ENCODE measurements around the gene PLAU. TPM values are rescaled to one million over a fixed set of nuclear protein-coding genes. Genes with fewer than 3 reads are reported as not detected.
A peak's percentile ranks its signal among the peaks of the same experiment; 100 is the strongest.

The PLAU gene
- total and polyA plus RNA-seq, 2 donors (not counting 3 experiments of a cell fraction or from before 2014, with no cell fraction given), result 23.6 to 34.9 TPM

DNA sequence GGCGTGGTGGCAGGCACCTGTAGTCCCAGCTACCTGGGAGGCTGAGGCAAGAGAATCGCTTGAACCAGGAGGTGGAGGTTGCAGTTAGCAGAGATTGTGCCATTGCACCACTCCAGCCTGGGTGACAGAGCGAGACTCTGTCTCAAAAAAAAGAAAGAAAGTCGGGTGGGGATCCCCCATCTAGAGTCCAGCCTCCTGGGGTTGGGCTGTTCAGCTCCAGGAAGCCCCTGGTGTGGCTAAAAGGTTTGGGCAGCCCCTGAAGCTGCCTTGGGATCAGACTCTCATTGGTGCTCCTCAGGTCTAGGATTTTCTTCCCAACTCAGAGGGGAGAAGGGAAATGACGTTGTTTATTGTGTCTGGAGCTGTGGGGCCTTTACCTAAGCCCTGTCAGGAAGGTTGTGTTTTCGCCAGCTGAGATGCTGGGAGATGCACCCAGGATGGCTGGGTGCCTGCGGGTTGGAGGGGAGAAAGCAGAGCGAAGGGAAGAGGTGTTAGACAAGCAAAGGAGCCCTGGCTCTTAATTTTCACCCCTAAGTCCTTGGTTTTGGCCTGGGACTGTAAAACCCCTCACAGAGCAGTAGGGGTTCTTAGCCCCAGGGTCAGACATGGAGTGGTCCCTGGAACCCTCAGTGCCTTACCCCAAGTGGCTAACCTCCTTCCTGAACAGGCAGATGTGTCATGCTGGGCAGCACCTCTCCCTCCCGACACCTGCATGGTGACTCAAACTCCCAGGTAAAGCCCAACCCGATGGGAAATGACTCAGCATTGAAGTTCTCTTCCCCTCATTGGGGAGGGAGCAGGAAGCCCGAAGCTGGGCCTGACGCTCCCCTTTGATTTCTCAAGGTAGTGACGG is 21.1 kb downstream of the PLAU start:
- H3K4me1 ChIP-seq (ENCODE audit: control insufficient read depth, extremely low read depth, insufficient read depth, low read length), result peaks cover 5% of the 10 kb centered on the region
- no peak overlapping the region for H3K4me3 ChIP-seq (replicated peaks in 1 of 3; ENCODE audit: insufficient read depth in 1 of 3, low read depth in 1 of 3, low read length in 3 of 3)
- H3K27me3 ChIP-seq (ENCODE audit: control insufficient read depth in 2 of 2, insufficient read depth in 2 of 2, low read length in 2 of 2), result no peaks in the 10 kb centered on the region
- TF ChIP-seq POLR2AphosphoS5 (IDR thresholded peaks at IDR 0.05; ENCODE audit: insufficient read depth, low read depth, low read length) (no peak), MYC (IDR thresholded peaks at IDR 0.05; ENCODE audit: low read depth, low read length) (no peak), POLR2A (IDR thresholded peaks at IDR 0.05; ENCODE audit: low read depth, low read length) (no peak), FOS (IDR thresholded peaks at IDR 0.05; ENCODE audit: borderline replicate concordance, insufficient read depth, low read length) (peak; percentile 76)
- H3K9ac ChIP-seq (replicated peaks; ENCODE audit: extremely low read depth, insufficient read depth, low read length), result no peak overlapping the region
- no peaks in the 10 kb centered on the region for H3K9me1 ChIP-seq (replicated peaks; ENCODE audit: control insufficient read depth, extremely low read depth, insufficient read depth, low read length)
- H3K27ac ChIP-seq (ENCODE audit: insufficient read depth, low read depth, low read length), result no peak overlapping the region
- dilution Hi-C loops (cut with MboI; ENCODE audit: extremely low pct_ligation_motif_present, low sequenced_read_pairs) (no loop called here), intact Hi-C loops (cut with micrococcal nuclease) (no loop called here)
- no peaks in the 10 kb centered on the region for H3K9me3 ChIP-seq (replicated peaks; ENCODE audit: control insufficient read depth, insufficient read depth, low read length)
- no peaks in the 10 kb centered on the region for H3K79me2 ChIP-seq (ENCODE audit: control insufficient read depth, insufficient read depth, low read length)
- H3K4me2 ChIP-seq (ENCODE audit: insufficient read depth, low read length), result no peak overlapping the region
- ChIA-PET CTCF (interaction anchor here (1.5 to 1.7 kb wide), 2 partner anchors 46 to 149 kb away, joined by 4 to 5 read pairs; no protein-coding TSS in a partner anchor), POLR2A (no interaction called here)
- no peaks in the 10 kb centered on the region for H3K36me3 ChIP-seq (ENCODE audit: control insufficient read depth in 2 of 2, extremely low read depth in 1 of 2, insufficient read depth in 2 of 2, low read length in 2 of 2)
- FAIRE-seq, result peak; percentile 84
- no peaks in the 10 kb centered on the region for H4K20me1 ChIP-seq (replicated peaks; ENCODE audit: control insufficient read depth, extremely low read depth, insufficient read depth, low read length)
- DNase-seq (ENCODE audit: low read depth, low spot score), result no peak
- peak overlapping the region; percentile 15 for H2AFZ ChIP-seq (ENCODE audit: low read depth, low read length)
- no TSS peak for BruUV-seq (replicated peaks)

DNA sequence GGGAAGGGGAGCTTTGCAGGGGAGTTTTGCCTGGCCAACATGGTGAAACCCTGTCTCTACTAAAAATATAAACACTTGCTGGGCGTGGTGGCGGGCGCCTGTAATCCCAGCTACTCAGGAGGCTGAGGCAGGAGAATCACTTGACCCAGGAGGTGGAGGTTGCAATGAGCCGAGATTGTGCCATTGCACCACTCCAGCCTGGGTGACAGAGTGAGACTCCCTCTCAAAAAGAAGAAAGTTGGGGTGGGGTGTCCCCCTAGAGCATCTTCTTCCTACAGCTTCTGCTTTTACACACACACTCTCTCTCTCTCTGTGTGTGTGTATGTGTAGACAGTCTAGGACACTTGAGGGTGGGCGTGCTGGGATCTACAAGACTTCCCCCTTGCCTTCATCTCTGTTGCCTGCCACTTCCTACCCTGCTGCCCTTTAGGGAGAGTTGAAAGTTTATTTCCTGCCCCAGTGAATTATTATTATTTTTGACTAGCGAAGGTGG is 21.7 kb downstream of the PLAU start:
- dilution Hi-C loops (cut with MboI; ENCODE audit: extremely low pct_ligation_motif_present, low sequenced_read_pairs), result no loop called here
- no peak overlapping the region for H3K9ac ChIP-seq (replicated peaks; ENCODE audit: extremely low read depth, insufficient read depth, low read length)
- no peaks in the 10 kb centered on the region for H3K27me3 ChIP-seq (ENCODE audit: control insufficient read depth in 2 of 2, insufficient read depth in 2 of 2, low read length in 2 of 2)
- H3K79me2 ChIP-seq (ENCODE audit: control insufficient read depth, insufficient read depth, low read length), result no peaks in the 10 kb centered on the region
- H3K4me1 ChIP-seq (ENCODE audit: control insufficient read depth, extremely low read depth, insufficient read depth, low read length), result peaks cover 10% of the 10 kb centered on the region
- BruUV-seq (replicated peaks), result no TSS peak
- H4K20me1 ChIP-seq (replicated peaks; ENCODE audit: control insufficient read depth, extremely low read depth, insufficient read depth, low read length), result no peaks in the 10 kb centered on the region
- intact Hi-C loops (cut with micrococcal nuclease), result no loop called here
- TF ChIP-seq POLR2A (IDR thresholded peaks at IDR 0.05; ENCODE audit: low read depth, low read length), result no peak
- TF ChIP-seq EZH2 (IDR thresholded peaks at IDR 0.05; ENCODE audit: borderline replicate concordance, low read depth, low read length, severe bottlenecking), result no peak
- no peak for TF ChIP-seq JUN (IDR thresholded peaks at IDR 0.05; ENCODE audit: borderline replicate concordance, insufficient read depth, insufficient read length, low read depth)
- no peak for TF ChIP-seq POLR2AphosphoS5 (IDR thresholded peaks at IDR 0.05; ENCODE audit: insufficient read depth, low read depth, low read length)
- TF ChIP-seq FOS (IDR thresholded peaks at IDR 0.05; ENCODE audit: borderline replicate concordance, insufficient read depth, low read length), result no peak
- no peak for TF ChIP-seq GATA2 (IDR thresholded peaks at IDR 0.05; ENCODE audit: insufficient read depth, insufficient read length, low read depth, low read length)
- TF ChIP-seq, protein P1, sequence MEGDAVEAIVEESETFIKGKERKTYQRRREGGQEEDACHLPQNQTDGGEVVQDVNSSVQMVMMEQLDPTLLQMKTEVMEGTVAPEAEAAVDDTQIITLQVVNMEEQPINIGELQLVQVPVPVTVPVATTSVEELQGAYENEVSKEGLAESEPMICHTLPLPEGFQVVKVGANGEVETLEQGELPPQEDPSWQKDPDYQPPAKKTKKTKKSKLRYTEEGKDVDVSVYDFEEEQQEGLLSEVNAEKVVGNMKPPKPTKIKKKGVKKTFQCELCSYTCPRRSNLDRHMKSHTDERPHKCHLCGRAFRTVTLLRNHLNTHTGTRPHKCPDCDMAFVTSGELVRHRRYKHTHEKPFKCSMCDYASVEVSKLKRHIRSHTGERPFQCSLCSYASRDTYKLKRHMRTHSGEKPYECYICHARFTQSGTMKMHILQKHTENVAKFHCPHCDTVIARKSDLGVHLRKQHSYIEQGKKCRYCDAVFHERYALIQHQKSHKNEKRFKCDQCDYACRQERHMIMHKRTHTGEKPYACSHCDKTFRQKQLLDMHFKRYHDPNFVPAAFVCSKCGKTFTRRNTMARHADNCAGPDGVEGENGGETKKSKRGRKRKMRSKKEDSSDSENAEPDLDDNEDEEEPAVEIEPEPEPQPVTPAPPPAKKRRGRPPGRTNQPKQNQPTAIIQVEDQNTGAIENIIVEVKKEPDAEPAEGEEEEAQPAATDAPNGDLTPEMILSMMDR (IDR thresholded peaks at IDR 0.05; ENCODE audit: extremely low read depth in 1 of 2, insufficient read depth in 1 of 2, low read depth in 1 of 2, low read length in 2 of 2), result no peak
- TF ChIP-seq, protein P2, sequence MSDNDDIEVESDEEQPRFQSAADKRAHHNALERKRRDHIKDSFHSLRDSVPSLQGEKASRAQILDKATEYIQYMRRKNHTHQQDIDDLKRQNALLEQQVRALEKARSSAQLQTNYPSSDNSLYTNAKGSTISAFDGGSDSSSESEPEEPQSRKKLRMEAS (IDR thresholded peaks at IDR 0.05; ENCODE audit: insufficient read depth, insufficient read length), result no peak
- no peak for TF ChIP-seq MYC (IDR thresholded peaks at IDR 0.05; ENCODE audit: low read depth, low read length)
- H2AFZ ChIP-seq (ENCODE audit: low read depth, low read length), result no peak overlapping the region
- ChIA-PET POLR2A (no interaction called here), CTCF (interaction anchor here (1.5 to 1.7 kb wide), 2 partner anchors 47 to 149 kb away, joined by 4 to 5 read pairs; no protein-coding TSS in a partner anchor)
- no peaks in the 10 kb centered on the region for H3K9me1 ChIP-seq (replicated peaks; ENCODE audit: control insufficient read depth, extremely low read depth, insufficient read depth, low read length)
- H3K4me3 ChIP-seq (replicated peaks in 1 of 3; ENCODE audit: insufficient read depth in 1 of 3, low read depth in 1 of 3, low read length in 3 of 3), result no peak overlapping the region
- no peaks in the 10 kb centered on the region for H3K36me3 ChIP-seq (ENCODE audit: control insufficient read depth in 2 of 2, extremely low read depth in 1 of 2, insufficient read depth in 2 of 2, low read length in 2 of 2)
- H3K4me2 ChIP-seq (ENCODE audit: insufficient read depth, low read length), result no peak overlapping the region
- DNase-seq (ENCODE audit: low read depth, low spot score) (no peak), FAIRE-seq (no peak)
- H3K27ac ChIP-seq (ENCODE audit: insufficient read depth, low read depth, low read length), result no peak overlapping the region
- no peaks in the 10 kb centered on the region for H3K9me3 ChIP-seq (replicated peaks; ENCODE audit: control insufficient read depth, insufficient read depth, low read length)
